ENCODE results near the gene TUFM. TPM values are rescaled to one million over a fixed set of nuclear protein-coding genes. Genes with fewer than 3 reads are reported as not detected.

TUFM gene
- total RNA-seq, 1 donor from 2014 or later = 74.0 TPM

- H3K36me3 Mint-ChIP-seq = peaks cover 17% of the 10 kb centered on the region
- peaks cover 32% of the 10 kb centered on the region for H3K79me2 ChIP-seq (ENCODE audit: low read depth)
- no peak overlapping the region for H3K27ac ChIP-seq
- no peak overlapping the region for H2AFZ ChIP-seq (replicated peaks)
- H3K27me3 Mint-ChIP-seq (ENCODE audit: insufficient read depth, low read depth) = no peaks in the 10 kb centered on the region
- H3K4me1 Mint-ChIP-seq = peaks cover 17% of the 10 kb centered on the region
- DNase-seq (ENCODE audit: low spot score) = no peak
- H3K9me3 ChIP-seq (ENCODE audit: low read depth) = no peaks in the 10 kb centered on the region
- peaks cover 4% of the 10 kb centered on the region for H3F3A ChIP-seq (ENCODE audit: low read depth)
- no peak for TF ChIP-seq CTCF (IDR thresholded peaks at IDR 0.05)
- TF ChIP-seq EZH2 (IDR thresholded peaks at IDR 0.05) = no peak
- TF ChIP-seq EZH2phosphoT487 (IDR thresholded peaks at IDR 0.05) = no peak
- H3K4me2 ChIP-seq = no peak overlapping the region
- H3K4me1 ChIP-seq = no peaks in the 10 kb centered on the region
- no peak overlapping the region for H3K4me3 ChIP-seq
- H3K9me3 Mint-ChIP-seq = no peaks in the 10 kb centered on the region
- H4K20me1 ChIP-seq (ENCODE audit: low read depth) = peaks cover 9% of the 10 kb centered on the region
- no peaks in the 10 kb centered on the region for H3K36me3 ChIP-seq
- H3K27me3 ChIP-seq = no peaks in the 10 kb centered on the region
- no peak overlapping the region for H3K9ac ChIP-seq
- no peak overlapping the region for H3K4me3 Mint-ChIP-seq
- H3K27ac Mint-ChIP-seq = no peak overlapping the region
Observed at GRCh38 chr16:28867241-28867640, 21.1 kb upstream of the TUFM start.

- Mint-ChIP-seq H3K36me3 (peaks cover 17% of the 10 kb centered on the region), H3K4me3 (peak overlapping the region; percentile 33), H3K9me3 (no peaks in the 10 kb centered on the region), H3K27ac (no peak overlapping the region), H3K4me1 (peaks cover 17% of the 10 kb centered on the region), H3K27me3 (ENCODE audit: insufficient read depth, low read depth) (no peaks in the 10 kb centered on the region)
- TF ChIP-seq EZH2phosphoT487 (IDR thresholded peaks at IDR 0.05) = no peak
- no peak for TF ChIP-seq CTCF (IDR thresholded peaks at IDR 0.05)
- TF ChIP-seq EZH2 (IDR thresholded peaks at IDR 0.05) = no peak
- Histone ChIP-seq H3F3A (ENCODE audit: low read depth) (peaks cover 4% of the 10 kb centered on the region), H3K9ac (no peak overlapping the region), H3K27me3 (no peaks in the 10 kb centered on the region), H3K4me3 (no peak overlapping the region), H3K79me2 (ENCODE audit: low read depth) (peaks cover 32% of the 10 kb centered on the region), H3K27ac (no peak overlapping the region), H3K9me3 (ENCODE audit: low read depth) (no peaks in the 10 kb centered on the region), H3K36me3 (no peaks in the 10 kb centered on the region), H3K4me2 (no peak overlapping the region), H2AFZ (replicated peaks) (no peak overlapping the region), H4K20me1 (ENCODE audit: low read depth) (peaks cover 9% of the 10 kb centered on the region), H3K4me1 (no peaks in the 10 kb centered on the region)
- DNase-seq (ENCODE audit: low spot score) = no peak
Observed at GRCh38 chr16:28866454-28866804, 20.3 kb upstream of the TUFM start.

- no peak overlapping the region for H3K4me2 ChIP-seq
- no peak overlapping the region for H3K27ac Mint-ChIP-seq
Observed at GRCh38 chr16:28865722-28866453, 19.7 kb upstream of the TUFM start.

More at GRCh38 chr16:28865722-28866453, 19.7 kb upstream of the TUFM start:
- peaks cover 17% of the 10 kb centered on the region for H3K36me3 Mint-ChIP-seq
- no peak overlapping the region for H2AFZ ChIP-seq (replicated peaks)
- H3K9ac ChIP-seq = no peak overlapping the region
- no peaks in the 10 kb centered on the region for H3K4me1 ChIP-seq
- no peaks in the 10 kb centered on the region for H3K36me3 ChIP-seq
- TF ChIP-seq CTCF (IDR thresholded peaks at IDR 0.05) = no peak
- no peak for TF ChIP-seq EZH2 (IDR thresholded peaks at IDR 0.05)
- no peak for TF ChIP-seq EZH2phosphoT487 (IDR thresholded peaks at IDR 0.05)
- no peaks in the 10 kb centered on the region for H3K27me3 ChIP-seq
- peak overlapping the region; percentile 99 for H3K4me3 Mint-ChIP-seq
- peaks cover 32% of the 10 kb centered on the region for H3K79me2 ChIP-seq (ENCODE audit: low read depth)
- H3F3A ChIP-seq (ENCODE audit: low read depth) = peaks cover 4% of the 10 kb centered on the region
- no peaks in the 10 kb centered on the region for H3K27me3 Mint-ChIP-seq (ENCODE audit: insufficient read depth, low read depth)
- no peak for DNase-seq (ENCODE audit: low spot score)
- H4K20me1 ChIP-seq (ENCODE audit: low read depth) = peaks cover 9% of the 10 kb centered on the region
- H3K9me3 Mint-ChIP-seq = no peaks in the 10 kb centered on the region
- peaks cover 17% of the 10 kb centered on the region for H3K4me1 Mint-ChIP-seq
- H3K9me3 ChIP-seq (ENCODE audit: low read depth) = no peaks in the 10 kb centered on the region
- no peak overlapping the region for H3K27ac ChIP-seq
- no peak overlapping the region for H3K4me3 ChIP-seq
